Testis (tissue), 3 donors: Measurements from ENCODE around the gene CDKN2B. TPM values are rescaled to one million over a fixed set of nuclear protein-coding genes. Genes with fewer than 3 reads are reported as not detected.
A peak's percentile ranks its signal among the peaks of the same experiment; 100 is the strongest.

ENCODE experiments used
- DNase-seq: peaks from one replicate; pipeline ENCODE4 v3.0.0-alpha.2; 2019
- H3K27ac ChIP-seq, 2 donors: fragments of 200-600 bp; sonication (generic); one replicate each; pipeline ENCODE4 v1.5.1; 2019
- H3K27me3 ChIP-seq: fragments of 200-600 bp; sonication (generic); one replicate; pipeline ENCODE4 v1.5.1; 2019
- H3K36me3 ChIP-seq: fragments of 200-600 bp; sonication (generic); one replicate; pipeline ENCODE4 v1.5.1; 2017; ENCODE audit warnings: low read depth; ENCODE audit errors: missing control alignments
- H3K4me1 ChIP-seq: fragments of 200-600 bp; sonication (generic); one replicate; pipeline ENCODE4 v1.5.1; 2019
- H3K4me3 ChIP-seq, 2 donors: fragments of 200-600 bp; sonication (generic); one replicate each; pipeline ENCODE4 v1.5.1; 2017 to 2019
- H3K9me3 ChIP-seq: fragments of 200-600 bp; sonication (generic); one replicate; pipeline ENCODE4 v1.5.1; 2017
- POLR2A ChIP-seq: fragments of 450-650 bp; IDR thresholded peaks from one replicate; pipeline ENCODE4 v1.6.1; 2017; ENCODE audit warnings: antibody characterized with exemption, mild to moderate bottlenecking, moderate library complexity
- WGBS, 2 donors: methylation state at CpG; one replicate each; pipeline ENCODE4 v1.1.5; 2018; 5-methylcytosine and 5-hydroxymethylcytosine counted together
- intact Hi-C: fragments of 100-400 bp; cut with DNase I; formaldehyde crosslinking; loops from one replicate; pipeline ENCODE4 v1.15.1; 2023; ENCODE audit warnings: low total_unique reads
- polyA plus RNA-seq: library from polyadenylated mRNA; stranded (reverse); fragments of 350-450 nt; fragmentation: Illumina TruSeq; extraction: RNeasy Lipid Tissue Mini Kit (QIAGEN cat#74804); gene quantifications from one replicate; pipeline ENCODE4 v1.2.3, GENCODE V29; 2014; ENCODE audit warnings: low read depth, low replicate concordance; ENCODE audit not compliant: insufficient read depth
- small RNA-seq, 2 donors: library from RNA; depleted of rRNA; stranded (forward); fragments of <200 nt; gene quantifications; one replicate each; pipeline ENCODE3, GENCODE V24; 2016
- total RNA-seq, 2 donors: library from RNA; depleted of rRNA; stranded (reverse); fragments of >200 nt; gene quantifications; one replicate each; pipeline ENCODE4 v1.2.3, GENCODE V29; 2016
- TF ChIP-seq, protein P1 (sequence below), 3 experiments: fragments of 450-650 bp in 2 of 3; fragments of 200-600 bp in 1 of 3; sonication (generic) in 1 of 3; IDR thresholded peaks; one replicate each; pipeline ENCODE4 v1.5.1; 2016 to 2019; ENCODE audit warnings: antibody characterized with exemption in 3 of 3, mild to moderate bottlenecking in 2 of 3, moderate library complexity in 1 of 3

CDKN2B gene
- total and polyA plus RNA-seq, 3 donors from 2014 or later: 11.8 to 28.7 (median 17.3) TPM

- no peaks in the 10 kb centered on the region for H3K4me1 ChIP-seq
- no peaks in the 10 kb centered on the region for H3K9me3 ChIP-seq
- WGBS, 2 donors: 54 to 72% methylated on average over 2 of the region's 2 CpGs
- no peaks in the 10 kb centered on the region for H3K27me3 ChIP-seq
- H3K27ac ChIP-seq: no peak overlapping the region
- no peak for DNase-seq
- intact Hi-C loops: no loop called here
- TF ChIP-seq, protein P1, sequence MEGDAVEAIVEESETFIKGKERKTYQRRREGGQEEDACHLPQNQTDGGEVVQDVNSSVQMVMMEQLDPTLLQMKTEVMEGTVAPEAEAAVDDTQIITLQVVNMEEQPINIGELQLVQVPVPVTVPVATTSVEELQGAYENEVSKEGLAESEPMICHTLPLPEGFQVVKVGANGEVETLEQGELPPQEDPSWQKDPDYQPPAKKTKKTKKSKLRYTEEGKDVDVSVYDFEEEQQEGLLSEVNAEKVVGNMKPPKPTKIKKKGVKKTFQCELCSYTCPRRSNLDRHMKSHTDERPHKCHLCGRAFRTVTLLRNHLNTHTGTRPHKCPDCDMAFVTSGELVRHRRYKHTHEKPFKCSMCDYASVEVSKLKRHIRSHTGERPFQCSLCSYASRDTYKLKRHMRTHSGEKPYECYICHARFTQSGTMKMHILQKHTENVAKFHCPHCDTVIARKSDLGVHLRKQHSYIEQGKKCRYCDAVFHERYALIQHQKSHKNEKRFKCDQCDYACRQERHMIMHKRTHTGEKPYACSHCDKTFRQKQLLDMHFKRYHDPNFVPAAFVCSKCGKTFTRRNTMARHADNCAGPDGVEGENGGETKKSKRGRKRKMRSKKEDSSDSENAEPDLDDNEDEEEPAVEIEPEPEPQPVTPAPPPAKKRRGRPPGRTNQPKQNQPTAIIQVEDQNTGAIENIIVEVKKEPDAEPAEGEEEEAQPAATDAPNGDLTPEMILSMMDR (IDR thresholded peaks at IDR 0.05): no peak
- no peak for TF ChIP-seq POLR2A
- H3K4me3 ChIP-seq: peak overlapping the region; percentile 12 to 39
- H3K36me3 ChIP-seq: no peaks in the 10 kb centered on the region
Observed at GRCh38 chr9:21958833-21959232, 50.3 kb downstream of the CDKN2B start.

Small RNA genes lying within 50 kb of the gene (small RNA-seq; reads per million reads assigned to genes)
- gene RF02045: 0 reads per million in 2 donors

Other genes starting within 250 kb of the CDKN2B start
- gene MTAP, start 206.7 kb downstream of the CDKN2B start, total RNA-seq: 10 to 100 TPM; 19.3 to 21.2 TPM
- gene MTAP, start 206.7 kb downstream of the CDKN2B start, polyA plus RNA-seq: 18.2 TPM
- gene CDKN2A, start 14.9 kb downstream of the CDKN2B start, total RNA-seq: 10 to 100 TPM; 20.4 to 67.5 TPM
- gene CDKN2A, start 14.9 kb downstream of the CDKN2B start, polyA plus RNA-seq: 12.9 TPM
- gene CDKN2B-AS1, start 14.5 kb downstream of the CDKN2B start, total RNA-seq: 1 to 10 TPM; 3.0 to 3.5 TPM
- gene CDKN2B-AS1, start 14.5 kb downstream of the CDKN2B start, polyA plus RNA-seq: 2.2 TPM